Ishikawa (cell line): Measurements from ENCODE around the gene ARHGAP8.

ENCODE experiments used
- CEBPB ChIP-seq: IDR thresholded peaks from 2 replicates; pipeline ENCODE4 v1.6.1; 2012
- CREB1 ChIP-seq: IDR thresholded peaks from 2 replicates; pipeline ENCODE4 v1.6.1; 2012; ENCODE audit warnings: low read depth
- EGR1 ChIP-seq: IDR thresholded peaks from 2 replicates; pipeline ENCODE4 v1.6.1; 2012
- EP300 ChIP-seq: IDR thresholded peaks from 2 replicates; pipeline ENCODE4 v1.6.1; 2012; ENCODE audit warnings: borderline replicate concordance
- FOXM1 ChIP-seq: IDR thresholded peaks from 2 replicates; pipeline ENCODE4 v1.6.1; 2012; ENCODE audit warnings: low read depth, borderline replicate concordance
- MAX ChIP-seq: IDR thresholded peaks from 2 replicates; pipeline ENCODE4 v1.6.1; 2012
- NFIC ChIP-seq: IDR thresholded peaks from 2 replicates; pipeline ENCODE4 v1.6.1; 2012
- RAD21 ChIP-seq: IDR thresholded peaks from 2 replicates; pipeline ENCODE4 v1.6.1; 2012; ENCODE audit warnings: low read depth
- TAF1 ChIP-seq: IDR thresholded peaks from 2 replicates; pipeline ENCODE4 v1.6.1; 2012; ENCODE audit warnings: low read depth, mild to moderate bottlenecking
- TCF12 ChIP-seq: IDR thresholded peaks from 2 replicates; pipeline ENCODE4 v1.6.1; 2012; ENCODE audit warnings: low read depth
- TEAD4 ChIP-seq: IDR thresholded peaks from 2 replicates; pipeline ENCODE4 v1.6.1; 2012
- YY1 ChIP-seq: IDR thresholded peaks from 2 replicates; pipeline ENCODE4 v1.6.1; 2012; ENCODE audit warnings: low read depth
- ZBTB7A ChIP-seq: IDR thresholded peaks from 2 replicates; pipeline ENCODE4 v1.6.1; 2012; ENCODE audit warnings: low read depth
- TF ChIP-seq, protein P1 (sequence below): IDR thresholded peaks from 2 replicates; pipeline ENCODE4 v1.6.1; 2012; ENCODE audit warnings: low read depth, mild to moderate bottlenecking
- TF ChIP-seq, protein P2 (sequence below): IDR thresholded peaks from 2 replicates; pipeline ENCODE4 v1.6.1; 2012

Gene ARHGAP8

DNA sequence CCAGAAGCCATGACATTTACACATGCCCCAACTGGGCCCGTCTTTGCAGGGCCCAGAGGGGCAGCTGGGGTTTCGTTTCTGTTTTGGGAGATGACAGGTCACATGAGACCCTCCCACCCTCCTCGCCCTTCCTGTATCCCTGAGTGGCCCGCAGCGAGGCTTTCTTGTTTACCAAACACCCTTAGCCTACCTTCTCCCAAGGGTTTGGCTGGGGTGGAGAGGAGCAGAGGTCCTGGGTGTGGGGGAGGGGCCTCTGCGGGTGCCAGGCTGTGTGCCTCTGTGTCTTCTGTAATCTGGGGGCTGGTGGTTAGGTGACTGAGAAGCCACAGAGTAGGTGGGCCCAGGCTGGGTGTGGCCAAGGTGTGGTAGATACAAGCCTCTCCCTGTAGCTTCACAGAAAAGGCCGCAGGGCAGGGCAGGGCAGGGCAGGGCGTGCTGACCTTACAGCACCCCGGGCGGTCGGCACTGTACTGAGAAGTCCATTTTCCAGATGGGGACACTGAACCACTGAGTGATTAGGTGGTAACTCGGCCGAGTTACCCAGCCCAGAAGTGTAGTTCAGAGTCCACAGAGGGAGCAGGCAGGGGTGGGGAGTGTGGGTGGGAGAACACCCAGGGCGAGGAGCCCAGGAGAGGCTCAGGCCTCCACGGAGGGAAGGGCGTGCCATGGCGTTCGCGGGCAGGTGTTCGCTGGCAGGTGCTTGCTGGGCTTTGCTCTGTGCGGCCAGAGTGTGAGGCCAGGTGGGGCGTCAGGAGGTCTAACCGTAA lies 41.7 kb upstream of the ARHGAP8 start:
- TF ChIP-seq FOXM1 (no peak), CEBPB (no peak), TCF12 (no peak)

DNA sequence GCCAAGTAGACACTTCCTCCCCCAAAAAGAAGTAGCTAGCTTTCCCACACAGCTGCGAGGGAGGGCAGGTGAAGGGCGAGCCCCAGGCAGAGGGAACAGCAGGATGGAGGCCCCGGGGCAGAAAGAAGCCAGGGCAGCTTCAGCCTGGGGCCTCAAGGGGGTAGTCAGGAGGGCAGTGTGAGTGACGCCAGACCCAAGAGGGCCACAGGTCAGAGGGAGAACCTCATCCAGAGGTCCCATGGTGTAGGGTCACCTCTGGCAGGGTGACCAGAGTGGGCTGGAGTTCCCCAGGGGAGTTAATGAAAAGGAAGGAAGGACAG lies 41.2 kb upstream of the ARHGAP8 start:
- TF ChIP-seq RAD21 (no peak), TAF1 (no peak), ZBTB7A (no peak), NFIC (no peak), TCF12 (no peak), MAX (no peak), EP300 (no peak), EGR1 (no peak)
- TF ChIP-seq, protein P1, sequence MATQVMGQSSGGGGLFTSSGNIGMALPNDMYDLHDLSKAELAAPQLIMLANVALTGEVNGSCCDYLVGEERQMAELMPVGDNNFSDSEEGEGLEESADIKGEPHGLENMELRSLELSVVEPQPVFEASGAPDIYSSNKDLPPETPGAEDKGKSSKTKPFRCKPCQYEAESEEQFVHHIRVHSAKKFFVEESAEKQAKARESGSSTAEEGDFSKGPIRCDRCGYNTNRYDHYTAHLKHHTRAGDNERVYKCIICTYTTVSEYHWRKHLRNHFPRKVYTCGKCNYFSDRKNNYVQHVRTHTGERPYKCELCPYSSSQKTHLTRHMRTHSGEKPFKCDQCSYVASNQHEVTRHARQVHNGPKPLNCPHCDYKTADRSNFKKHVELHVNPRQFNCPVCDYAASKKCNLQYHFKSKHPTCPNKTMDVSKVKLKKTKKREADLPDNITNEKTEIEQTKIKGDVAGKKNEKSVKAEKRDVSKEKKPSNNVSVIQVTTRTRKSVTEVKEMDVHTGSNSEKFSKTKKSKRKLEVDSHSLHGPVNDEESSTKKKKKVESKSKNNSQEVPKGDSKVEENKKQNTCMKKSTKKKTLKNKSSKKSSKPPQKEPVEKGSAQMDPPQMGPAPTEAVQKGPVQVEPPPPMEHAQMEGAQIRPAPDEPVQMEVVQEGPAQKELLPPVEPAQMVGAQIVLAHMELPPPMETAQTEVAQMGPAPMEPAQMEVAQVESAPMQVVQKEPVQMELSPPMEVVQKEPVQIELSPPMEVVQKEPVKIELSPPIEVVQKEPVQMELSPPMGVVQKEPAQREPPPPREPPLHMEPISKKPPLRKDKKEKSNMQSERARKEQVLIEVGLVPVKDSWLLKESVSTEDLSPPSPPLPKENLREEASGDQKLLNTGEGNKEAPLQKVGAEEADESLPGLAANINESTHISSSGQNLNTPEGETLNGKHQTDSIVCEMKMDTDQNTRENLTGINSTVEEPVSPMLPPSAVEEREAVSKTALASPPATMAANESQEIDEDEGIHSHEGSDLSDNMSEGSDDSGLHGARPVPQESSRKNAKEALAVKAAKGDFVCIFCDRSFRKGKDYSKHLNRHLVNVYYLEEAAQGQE, result no peak
- TF ChIP-seq, protein P2, sequence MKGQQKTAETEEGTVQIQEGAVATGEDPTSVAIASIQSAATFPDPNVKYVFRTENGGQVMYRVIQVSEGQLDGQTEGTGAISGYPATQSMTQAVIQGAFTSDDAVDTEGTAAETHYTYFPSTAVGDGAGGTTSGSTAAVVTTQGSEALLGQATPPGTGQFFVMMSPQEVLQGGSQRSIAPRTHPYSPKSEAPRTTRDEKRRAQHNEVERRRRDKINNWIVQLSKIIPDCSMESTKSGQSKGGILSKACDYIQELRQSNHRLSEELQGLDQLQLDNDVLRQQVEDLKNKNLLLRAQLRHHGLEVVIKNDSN, result no peak

DNA sequence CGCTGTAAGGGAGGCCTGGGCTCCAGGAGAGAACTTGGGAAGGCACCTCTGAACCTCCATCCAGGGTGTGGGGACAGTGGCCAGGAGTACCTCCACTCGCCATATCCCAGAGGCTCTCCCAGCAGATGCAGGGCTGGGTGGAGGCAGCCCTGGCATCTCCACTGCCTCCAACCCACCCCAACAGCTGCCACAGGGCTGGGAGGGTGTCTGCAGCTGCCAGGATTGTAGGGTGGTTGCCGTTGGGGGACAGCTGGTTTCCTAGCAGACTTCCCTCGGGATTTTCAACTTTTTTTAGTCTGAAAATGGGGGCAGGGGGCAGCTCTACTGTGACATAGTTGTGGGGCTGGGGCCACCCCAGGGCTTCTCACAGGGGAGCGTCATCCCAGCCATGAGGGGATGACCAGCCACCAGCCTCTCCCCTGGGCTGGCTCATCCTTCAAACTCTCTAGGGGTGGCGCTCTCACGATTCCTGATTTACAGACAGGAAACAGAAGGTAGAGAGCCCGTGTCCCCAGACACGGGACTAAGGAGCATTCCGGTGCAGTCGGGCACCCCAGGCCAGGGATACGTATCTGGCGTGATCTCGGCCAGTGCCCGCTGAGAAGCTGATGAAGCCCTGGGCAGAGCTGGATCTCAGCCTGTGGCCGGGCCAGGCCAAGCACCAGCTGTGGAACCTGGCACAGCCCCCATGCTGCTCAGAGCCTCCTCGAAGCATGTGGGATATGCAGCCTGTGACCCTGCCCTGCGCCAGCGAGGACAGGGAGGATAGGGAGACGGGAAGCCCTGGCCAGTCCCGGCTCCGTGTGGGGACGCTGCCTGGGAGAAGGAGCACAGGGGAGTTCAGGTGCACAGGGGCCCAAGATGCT lies 40.5 kb upstream of the ARHGAP8 start:
- TF ChIP-seq CEBPB (no peak), EGR1 (no peak), YY1 (no peak), TCF12 (no peak), NFIC (no peak), EP300 (no peak), ZBTB7A (no peak), TAF1 (no peak), FOXM1 (no peak), TEAD4 (no peak), CREB1 (no peak), RAD21 (no peak), MAX (no peak)
- TF ChIP-seq, protein P2, result no peak

DNA sequence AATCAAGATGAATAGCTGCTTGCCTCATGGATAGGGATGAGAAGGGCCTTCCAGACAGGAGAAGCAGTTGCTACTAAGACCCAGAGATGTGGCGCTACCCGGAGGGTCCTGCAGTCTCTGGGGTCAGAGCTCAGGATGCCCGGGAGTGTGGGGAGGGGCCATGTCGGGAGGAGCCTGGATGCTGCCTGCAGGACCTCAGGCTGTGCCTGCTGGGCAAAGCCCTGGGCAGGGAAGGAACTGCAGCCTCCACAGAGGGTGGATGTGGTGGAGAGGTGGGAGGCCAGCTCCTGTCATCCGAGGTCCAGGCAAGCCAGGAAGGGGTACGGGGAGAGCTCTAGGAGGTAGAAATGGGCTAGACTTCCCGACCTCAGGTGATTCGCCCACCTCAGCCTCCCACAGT lies 39.4 kb upstream of the ARHGAP8 start:
- TF ChIP-seq TEAD4 (no peak), CEBPB (no peak), MAX (no peak), FOXM1 (no peak), TCF12 (no peak), EP300 (no peak), TAF1 (no peak), ZBTB7A (no peak), NFIC (no peak), YY1 (no peak), RAD21 (no peak)
- TF ChIP-seq, protein P2, result no peak
- TF ChIP-seq, protein P1, result no peak

GRCh38 chr22:44714703-44715350 lies 37.5 kb upstream of the ARHGAP8 start:
- no peak for TF ChIP-seq ZBTB7A
- TF ChIP-seq, protein P1, result no peak
- no peak for TF ChIP-seq RAD21
- TF ChIP-seq NFIC, result no peak
- TF ChIP-seq MAX, result no peak
- TF ChIP-seq TEAD4, result no peak
- TF ChIP-seq CEBPB, result no peak
- TF ChIP-seq TAF1, result no peak
- TF ChIP-seq, protein P2, result no peak
- TF ChIP-seq YY1, result no peak
- no peak for TF ChIP-seq EGR1
- TF ChIP-seq TCF12, result no peak
